B cell (primary cell): ENCODE measurements around the gene MAML2. TPM values are rescaled to one million over a fixed set of nuclear protein-coding genes. Genes with fewer than 3 reads are reported as not detected.

Experiments
- ATAC-seq: fragments of 200-7000 bp; cut with Tn5 transposase; one replicate; pipeline ENCODE4 v1.10.0; 2021; ENCODE audit warnings: low read depth, mild to moderate bottlenecking, moderate number of reproducible peaks, moderate library complexity
- CTCF ChIA-PET: fragments of 350-600 bp; sonication (Branson Sonifier 250); formaldehyde crosslinking; loops from one replicate; lab custom pipeline; 2021; ENCODE audit warnings: antibody characterized with exemption, inconsistent platforms; lab: Charles Lee
- POLR2A ChIA-PET: fragments of 350-600 bp; sonication (Branson Sonifier 250); formaldehyde crosslinking; loops from one replicate; lab custom pipeline; 2021; ENCODE audit warnings: antibody characterized with exemption; lab: Charles Lee
- DNase-seq: peaks from one replicate; pipeline ENCODE4 v3.0.0; 2013
- H2AFZ ChIP-seq: 2 replicates; pipeline ENCODE4 v1.6.1; 2012; ENCODE audit warnings: mild to moderate bottlenecking, low read depth, low read length; ENCODE audit not compliant: insufficient read depth, poor library complexity, severe bottlenecking
- H3K27ac ChIP-seq, 2 donors: 1 replicate in 1 of 2; 2 replicates in 1 of 2; pipeline ENCODE4 v1.5.1; 2012 to 2013; ENCODE audit warnings: low read length in 2 of 2, mild to moderate bottlenecking in 2 of 2, moderate library complexity in 1 of 2
- H3K27me3 ChIP-seq, 4 experiments: fragments of 200-600 bp in 1 of 4; sonication (generic) in 1 of 4; replicated peaks in 1 of 4; 1 replicate in 2 of 4; 2 replicates in 2 of 4; pipeline versions ENCODE4 v1.6.1 to v1.7.0; 2013 to 2016; ENCODE audit warnings: low read length in 3 of 4, mild to moderate bottlenecking in 2 of 4, mixed read lengths in 1 of 4, moderate library complexity in 1 of 4; ENCODE audit not compliant: insufficient read depth in 4 of 4, control insufficient read depth in 3 of 4; ENCODE audit errors: control extremely low read depth in 1 of 4
- H3K36me3 ChIP-seq, 2 experiments: replicated peaks in 1 of 2; 1 replicate in 1 of 2; 2 replicates in 1 of 2; pipeline versions ENCODE4 v1.6.1 to v1.7.1; 2013; ENCODE audit warnings: low read length in 1 of 2; ENCODE audit not compliant: insufficient read depth in 2 of 2, control insufficient read depth in 1 of 2; ENCODE audit errors: control extremely low read depth in 1 of 2, extremely low read depth in 1 of 2
- H3K4me1 ChIP-seq, 2 donors: fragments of 200-600 bp in 1 of 2; sonication (generic) in 1 of 2; 1 replicate in 1 of 2; 2 replicates in 1 of 2; pipeline versions ENCODE4 v1.5.1 to v1.6.1; 2013 to 2017; ENCODE audit warnings: low read length in 2 of 2; ENCODE audit not compliant: control insufficient read depth in 2 of 2, insufficient read depth in 2 of 2
- H3K4me2 ChIP-seq: replicated peaks from 2 replicates; pipeline ENCODE3; 2012; ENCODE audit warnings: mild to moderate bottlenecking, low read depth, low read length; ENCODE audit not compliant: poor library complexity, severe bottlenecking
- H3K4me3 ChIP-seq, 5 experiments: fragments of 200-600 bp in 1 of 5; sonication (generic) in 1 of 5; 1 replicate in 3 of 5; 2 replicates in 2 of 5; pipeline versions ENCODE4 v1.5.1 to v1.7.0; 2011 to 2016; ENCODE audit warnings: low read length in 4 of 5, mild to moderate bottlenecking in 4 of 5, low read depth in 2 of 5, control low read depth in 1 of 5, moderate library complexity in 1 of 5; ENCODE audit not compliant: insufficient read depth in 1 of 5; ENCODE audit errors: control extremely low read depth in 1 of 5, extremely low read depth in 1 of 5
- H3K79me2 ChIP-seq: fragments of 200-600 bp; sonication (generic); one replicate; pipeline ENCODE4 v1.6.0; 2016; ENCODE audit warnings: low read length; ENCODE audit not compliant: control insufficient read depth, insufficient read depth
- H3K9ac ChIP-seq: fragments of 200-600 bp; sonication (generic); 2 replicates; pipeline ENCODE4 v1.6.1; 2017; ENCODE audit warnings: mild to moderate bottlenecking, low read length, moderate library complexity
- H3K9me3 ChIP-seq, 3 donors: one replicate each; pipeline versions ENCODE4 v1.6.1 to v1.7.1; 2013; ENCODE audit warnings: low read length in 2 of 3; ENCODE audit not compliant: control insufficient read depth in 2 of 3, insufficient read depth in 1 of 3; ENCODE audit errors: control extremely low read depth in 1 of 3
- H4K20me1 ChIP-seq: 2 replicates; pipeline ENCODE4 v1.6.0; 2012; ENCODE audit warnings: mild to moderate bottlenecking, low read length; ENCODE audit not compliant: insufficient read depth, control insufficient read depth, poor library complexity, severe bottlenecking
- H3K27ac Mint-ChIP-seq: one replicate; pipeline ENCODE4 v1.8.0; 2021; ENCODE audit warnings: mixed read lengths
- H3K27me3 Mint-ChIP-seq: one replicate; pipeline ENCODE4 v1.8.0; 2021; ENCODE audit warnings: mixed read lengths
- H3K4me1 Mint-ChIP-seq: one replicate; pipeline ENCODE4 v1.8.0; 2021; ENCODE audit warnings: mixed read lengths
- H3K4me3 Mint-ChIP-seq: one replicate; pipeline ENCODE4 v1.8.0; 2021; ENCODE audit warnings: mixed read lengths
- H3K9me3 Mint-ChIP-seq: one replicate; pipeline ENCODE4 v1.8.0; 2022; ENCODE audit warnings: mixed read lengths; ENCODE audit not compliant: insufficient read depth
- CTCF ChIP-seq: fragments of 200-600 bp; IDR thresholded peaks from one replicate; pipeline ENCODE4 v1.8.0; 2022; ENCODE audit warnings: antibody characterized with exemption, mild to moderate bottlenecking
- EZH2 ChIP-seq: IDR thresholded peaks from 2 replicates; pipeline ENCODE4 v1.6.1; 2012; ENCODE audit warnings: borderline replicate concordance, low read depth, mild to moderate bottlenecking, moderate library complexity, low read length; ENCODE audit not compliant: insufficient read depth, poor library complexity, severe bottlenecking
- WGBS: methylation state at CpG from one replicate; pipeline ENCODE4 v1.1.5; 2013; ENCODE audit warnings: missing lambda C conversion rate; ENCODE audit not compliant: insufficient coverage; 5-methylcytosine and 5-hydroxymethylcytosine counted together
- intact Hi-C: fragments of 100-400 bp; cut with micrococcal nuclease; formaldehyde crosslinking; loops from one replicate; pipeline ENCODE4 v1.10.0; 2022
- polyA plus RNA-seq: library from polyadenylated mRNA; depleted of rRNA; stranded (reverse); fragments of >200 nt; gene quantifications from 2 replicates; pipeline ENCODE4 v1.2.3, GENCODE V29; 2012
- total RNA-seq, 2 donors: library from RNA; stranded (reverse); fragments of 120-200 nt in 1 of 2; gene quantifications; 1 replicate in 1 of 2; 2 replicates in 1 of 2; pipeline versions ENCODE4 v1.2.3 to v1.2.4, GENCODE V29; 2013 to 2022

The MAML2 gene
- total and polyA plus RNA-seq, 2 donors (not counting 1 experiment from before 2014, with no cell fraction given): 10.7 to 26.4 TPM

GRCh38 chr11:96299155-96299888 lies 43.7 kb downstream of the MAML2 start:
- Histone ChIP-seq H3K4me3 (no peak overlapping the region), H3K27ac (peak overlapping the region in 1 of 2 donors; percentile 25), H3K4me1 (peaks cover 11 to 12% of the 10 kb centered on the region in 2 donors), H3K36me3 (peaks cover 0 to 4% of the 10 kb centered on the region in 2 experiments), H3K9me3 (no peaks in the 10 kb centered on the region), H3K4me2 (no peak overlapping the region), H3K9ac (no peak overlapping the region), H3K79me2 (peaks cover 30% of the 10 kb centered on the region), H2AFZ (no peak overlapping the region), H4K20me1 (no peaks in the 10 kb centered on the region), H3K27me3 (no peaks in the 10 kb centered on the region)
- DNase-seq (peak; percentile 13), ATAC-seq (no peak)
- POLR2A ChIA-PET: interaction anchor here (0.5 to 1.6 kb wide), 2 partner anchors 39 to 164 kb away, joined by 4 read pairs; no protein-coding TSS in a partner anchor
- CTCF ChIA-PET: interaction anchor here (0.5 to 1.5 kb wide), 8 partner anchors 32 to 1126 kb away, joined by 3 to 7 read pairs (median 4); partner anchors contain the start of gene MAML2
- peaks cover 40% of the 10 kb centered on the region for H3K4me1 Mint-ChIP-seq
- TF ChIP-seq EZH2 (no peak), CTCF (no peak)
- intact Hi-C loops: no loop called here
- peak overlapping the region; percentile 47 for H3K27ac Mint-ChIP-seq
- no peak overlapping the region for H3K4me3 Mint-ChIP-seq
- WGBS: 75% methylated on average over 4 of the region's 8 CpGs
- no peaks in the 10 kb centered on the region for H3K27me3 Mint-ChIP-seq
- no peaks in the 10 kb centered on the region for H3K9me3 Mint-ChIP-seq

- Mint-ChIP-seq H3K9me3 (no peaks in the 10 kb centered on the region), H3K4me1 (peaks cover 49% of the 10 kb centered on the region), H3K27ac (no peak overlapping the region), H3K27me3 (no peaks in the 10 kb centered on the region), H3K4me3 (no peak overlapping the region)
- Histone ChIP-seq H3K27me3 (no peaks in the 10 kb centered on the region), H3K9me3 (no peaks in the 10 kb centered on the region), H4K20me1 (no peaks in the 10 kb centered on the region), H3K4me1 (peaks cover 21 to 25% of the 10 kb centered on the region in 2 donors), H2AFZ (no peak overlapping the region), H3K36me3 (peaks cover 0 to 4% of the 10 kb centered on the region in 2 experiments), H3K4me3 (no peak overlapping the region), H3K4me2 (no peak overlapping the region), H3K27ac (no peak overlapping the region), H3K9ac (no peak overlapping the region), H3K79me2 (peaks cover 63% of the 10 kb centered on the region)
- ATAC-seq (no peak), DNase-seq (no peak)
- ChIA-PET POLR2A (no interaction called here), CTCF (interaction anchor here (0.7 kb wide), 1 partner anchor 41 kb away, joined by 3 read pairs; no protein-coding TSS in a partner anchor)
- intact Hi-C loops: no loop called here
- TF ChIP-seq CTCF: no peak
- TF ChIP-seq EZH2: no peak
- 100% methylated on average over 1 of the region's 4 CpGs for WGBS
These were observed 47.6 kb downstream of the MAML2 start for GRCh38 chr11:96295369-96295768.
